Measurements from ENCODE around the gene UCP2. TPM values are rescaled to one million over a fixed set of nuclear protein-coding genes. Genes with fewer than 3 reads are reported as not detected.

UCP2 gene
- 125 and 263 TPM in 2 replicates for total RNA-seq (2011; cell fraction: chromatin; rRNA removed; ENCODE audit: low replicate concordance)
- 180 and 194 TPM in 2 replicates for total RNA-seq (2011; cell fraction: nucleolus; rRNA removed)
- 161 and 172 TPM in 2 replicates for total RNA-seq (2011; cell fraction: nucleoplasm; rRNA removed)
- total RNA-seq (2014; rRNA removed) (21.5 and 29.2 TPM in 2 replicates), total RNA-seq (2014; rRNA removed; fragmentation: Illumina TruSeq; extraction: Trizol) (19.6 and 24.1 TPM in 2 replicates), total RNA-seq (2015; rRNA removed; fragmentation: Illumina TruSeq; extraction: Trizol) (19.2 and 25.9 TPM in 2 replicates), total RNA-seq (2021) (141 and 152 TPM in 2 replicates), polyA plus RNA-seq (2011; rRNA removed) (45.6 and 59.3 TPM in 2 replicates), polyA plus RNA-seq (2014; fragmentation: Illumina TruSeq; extraction: Trizol) (147 and 173 TPM in 2 replicates), polyA plus RNA-seq (2014; fragmentation: Nextera tagmentation; extraction: Ambion mirVana) (100 to 1,000 TPM in 1 of 2 experiments, 10 to 100 TPM in 1; 95.7 to 216 TPM), polyA plus RNA-seq (2014; rRNA removed) (84.5 and 87.9 TPM in 2 replicates), polyA minus RNA-seq (2011; rRNA and poly(A)+ RNA removed) (59.5 and 95.2 TPM in 2 replicates), Bru-seq, nascent RNA (percentile 93 among the genes with signal in this experiment), BruChase-seq, experiment 1, labeled RNA remaining after a 2-hour chase (percentile 74 among the genes with signal in this experiment), BruChase-seq, experiment 2, labeled RNA remaining after a 6-hour chase (percentile 72 among the genes with signal in this experiment)
- polyA plus RNA-seq (2011; cell fraction: cytosol; rRNA removed): 113 and 142 TPM in 2 replicates
- 52.2 and 60.9 TPM in 2 replicates for polyA plus RNA-seq (2011; cell fraction: nucleus; rRNA removed)
- polyA plus RNA-seq (2012): 99.1 and 151 TPM in 2 replicates
- 107 and 109 TPM in 2 replicates for polyA minus RNA-seq (2011; cell fraction: cytosol; rRNA and poly(A)+ RNA removed)
- 69.9 and 106 TPM in 2 replicates for polyA minus RNA-seq (2011; cell fraction: nucleus; rRNA and poly(A)+ RNA removed)
- long read RNA-seq, experiment 1, transcript UCP2-201 (8 exons, 2,113 nt): major isoform, 115 of 236 reads
- long read RNA-seq, experiment 1, transcript UCP2-208 (5 exons, 1,004 nt): minor isoform, 9 of 236 reads
- long read RNA-seq, experiment 1, partial matches to known transcripts: 46 of 236 reads
- long read RNA-seq, experiment 1, other reads (novel, unspliced or antisense): 66 of 236 reads
- long read RNA-seq, experiment 2, transcript UCP2-201 (8 exons, 2,113 nt): major isoform, 155 of 208 reads
- long read RNA-seq, experiment 2, transcript UCP2-208 (5 exons, 1,004 nt): minor isoform, 5 of 208 reads
- long read RNA-seq, experiment 2, partial matches to known transcripts: 32 of 208 reads
- long read RNA-seq, experiment 2, other reads (novel, unspliced or antisense): 12 of 208 reads
- long read RNA-seq, experiment 3, transcript UCP2-201 (8 exons, 2,113 nt): major isoform, 121 of 131 reads
- long read RNA-seq, experiment 3, partial matches to known transcripts: 4 of 131 reads
- long read RNA-seq, experiment 3, other reads (novel, unspliced or antisense): 6 of 131 reads

- Histone ChIP-seq H3K36me3 (ENCODE audit: control insufficient read depth, insufficient read depth, low read length) (peaks cover 40% of the 10 kb centered on the region), H3K4me3 (peak within 1 kb of the TSS; percentile 67), H3K9ac (ENCODE audit: insufficient read depth in 1 of 2, low read depth in 2 of 2, low read length in 2 of 2) (peak within 1 kb of the TSS; percentile 85 to 96), H3K9me3 (replicated peaks; ENCODE audit: control insufficient read depth, insufficient read depth, low read depth, low read length) (no peaks in the 10 kb centered on the region), H3K4me1 (replicated peaks in 1 of 2; ENCODE audit: control insufficient read depth in 2 of 2, insufficient read depth in 2 of 2, low read length in 2 of 2) (peaks cover 41 to 59% of the 10 kb centered on the region in 2 experiments), H3K79me2 (ENCODE audit: control insufficient read depth, insufficient read depth, low read length) (peaks cover 45% of the 10 kb centered on the region), H3K4me2 (ENCODE audit: insufficient read depth, low read length) (peak within 1 kb of the TSS; percentile 98), H4K20me1 (replicated peaks; ENCODE audit: control insufficient read depth, insufficient read depth, low read length) (no peaks in the 10 kb centered on the region; the same call in 1 of the 2 replicates), H3K27me3 (ENCODE audit: control insufficient read depth in 2 of 2, insufficient read depth in 2 of 2, low read length in 2 of 2) (no peaks in the 10 kb centered on the region), H3K9me1 (ENCODE audit: control insufficient read depth, insufficient read depth, low read length) (peaks cover 3% of the 10 kb centered on the region), H2AFZ (ENCODE audit: low read depth, low read length) (peak within 1 kb of the TSS; percentile 97), H3K27ac (ENCODE audit: extremely low read depth, low read depth, low read length) (peak within 1 kb of the TSS; percentile 99)
- no peak for FAIRE-seq
- DNase-seq (ENCODE audit: extremely low read depth in 1 of 4, low spot score in 3 of 4): peak; percentile 91 to 94 (median 91)
- in situ Hi-C loops (cut with MboI) (no loop called here), intact Hi-C loops (cut with micrococcal nuclease) (loop anchor here (5.0 kb wide), 1 partner anchor 190 kb away; the partner anchor contains the start of genes C2CD3 and PPME1)
- no TSS peak for BruUV-seq (replicated peaks)
- under 1% methylated on average over 29 of the region's 43 CpGs for WGBS (ENCODE audit: insufficient coverage, low coverage, missing lambda C conversion rate)
- ATAC-seq: peak; percentile 84
- CTCF ChIA-PET (ENCODE audit: low intra/inter-chr PET ratio): no interaction called here
- POLR2A ChIA-PET: interaction anchor here (0.6 to 5.8 kb wide), 16 partner anchors 11 to 1157 kb away, joined by 3 to 54 read pairs (median 5); partner anchors contain the start of genes C2CD3 and PPME1
- no peak for TF ChIP-seq GTF2A2 (tag; IDR thresholded peaks at IDR 0.05)
- no peak for TF ChIP-seq ZFP30 (CRISPR knock-in tag; IDR thresholded peaks at IDR 0.05; ENCODE audit: borderline replicate concordance)
- TF ChIP-seq MLLT1 (IDR thresholded peaks at IDR 0.05): no peak; a peak in 3 of 4 replicates
- no peak for TF ChIP-seq TGIF2 (CRISPR knock-in tag; IDR thresholded peaks at IDR 0.05)
- no peak; the same call in 1 of the 2 replicates for TF ChIP-seq JUNB (CRISPR knock-in tag; conservative IDR thresholded peaks at IDR 0.05)
- no peak for TF ChIP-seq NR2C1 (IDR thresholded peaks at IDR 0.05)
- TF ChIP-seq NR2C1 (tag; IDR thresholded peaks at IDR 0.05): no peak
- TF ChIP-seq ELK1 (CRISPR knock-in tag; IDR thresholded peaks at IDR 0.05): no peak
- no peak for TF ChIP-seq ZBTB43 (CRISPR knock-in tag; IDR thresholded peaks at IDR 0.05)
- TF ChIP-seq ZNF384 (IDR thresholded peaks at IDR 0.05; ENCODE audit: low read depth, low read length): no peak
- no peak for TF ChIP-seq ZNF175 (CRISPR knock-in tag; IDR thresholded peaks at IDR 0.05; ENCODE audit: low read depth)
- TF ChIP-seq ZNF134 (CRISPR knock-in tag; conservative IDR thresholded peaks at IDR 0.05): no peak
- TF ChIP-seq HMGN3 (IDR thresholded peaks at IDR 0.05; ENCODE audit: borderline replicate concordance, extremely low read depth, insufficient read length, low read depth, low read length): no peak
- no peak; the same call in 1 of the 2 replicates for TF ChIP-seq MXI1 (IDR thresholded peaks at IDR 0.05; ENCODE audit: low read depth, low read length)
Measured at GRCh38 chr11:73982595-73982989, at the start of gene UCP2. UCP2 (minus strand) TSS chr11:73982843; CDS start chr11:73978378, 4,465 bp downstream.

Measured in K562 (cell line).